GM19463 (cell line): Measurements from ENCODE around the gene CROCC2.
"Not testable (repeated sequence)": the region's sequence is repeated elsewhere in the genome, so short reads cannot be mapped to it uniquely, and the experiment has no call there.

Experiments used
- ATAC-seq: cut with Tn5 transposase; IDR thresholded peaks from one replicate; pipeline ENCODE4 v1.9.1; 2021; ENCODE audit warnings: mild to moderate bottlenecking, moderate library complexity; ENCODE audit not compliant: unreplicated experiment

The CROCC2 gene

DNA sequence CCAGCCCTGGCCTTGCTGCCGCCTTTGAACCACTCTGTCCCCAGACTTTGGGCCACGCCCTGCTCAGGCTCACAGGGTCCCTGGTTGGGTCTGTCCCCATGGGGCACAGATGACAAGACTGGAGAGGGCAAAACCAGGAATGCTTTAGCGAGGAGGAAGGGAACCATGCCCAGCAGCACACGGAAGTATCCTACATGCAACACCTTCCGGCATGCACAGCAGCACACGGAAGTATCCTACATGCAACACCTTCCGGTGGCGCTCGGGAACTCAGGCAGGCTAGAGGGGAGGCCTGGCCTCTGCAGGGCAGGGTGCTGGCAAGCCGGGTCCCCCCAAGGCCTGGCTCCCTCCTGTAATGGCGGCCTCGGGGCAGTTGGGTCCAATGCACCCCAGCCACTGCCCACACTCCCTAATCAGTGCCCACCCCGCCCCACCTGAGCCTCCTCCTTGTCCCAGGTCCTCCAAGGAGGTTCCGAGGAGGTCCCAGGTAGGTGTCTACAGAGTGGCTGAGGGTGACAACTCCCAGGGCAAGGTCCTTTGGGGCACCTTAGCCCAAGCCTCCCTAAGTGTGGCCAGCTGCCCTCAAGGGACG lies 58.7 kb downstream of the CROCC2 start:
- ATAC-seq, result no peak

DNA sequence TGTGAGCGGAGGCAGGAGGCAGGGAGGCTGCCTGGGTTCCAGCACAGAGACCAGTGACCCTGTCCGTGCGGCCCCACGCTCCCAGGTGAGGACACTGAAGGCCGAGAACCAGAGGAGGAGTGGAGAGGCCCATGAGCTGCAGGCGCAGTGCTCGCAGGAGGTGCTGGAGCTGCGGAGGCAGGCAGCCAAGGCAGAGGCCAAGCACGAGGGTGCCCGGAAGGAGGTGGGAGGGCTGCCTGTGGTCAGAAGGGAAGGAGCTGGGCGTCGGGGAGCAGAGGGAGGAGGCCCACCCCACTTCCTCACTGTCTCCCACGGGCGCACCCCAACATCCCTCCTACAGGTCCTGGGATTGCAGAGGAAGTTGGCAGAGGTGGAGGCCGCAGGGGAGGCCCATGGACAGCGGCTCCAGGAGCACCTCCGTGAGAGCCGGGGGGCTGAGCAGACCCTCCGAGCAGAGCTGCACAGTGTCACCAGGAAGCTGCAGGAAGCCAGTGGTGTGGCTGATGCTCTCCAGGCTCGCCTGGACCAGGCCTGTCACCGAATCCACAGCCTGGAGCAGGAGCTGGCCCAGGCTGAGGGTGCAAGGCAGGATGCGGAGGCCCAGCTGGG lies 59.3 kb downstream of the CROCC2 start:
- ATAC-seq, result no peak

- ATAC-seq, result no peak
Observed at GRCh38 chr2:240965905-240966456, 59.8 kb downstream of the CROCC2 start.

DNA sequence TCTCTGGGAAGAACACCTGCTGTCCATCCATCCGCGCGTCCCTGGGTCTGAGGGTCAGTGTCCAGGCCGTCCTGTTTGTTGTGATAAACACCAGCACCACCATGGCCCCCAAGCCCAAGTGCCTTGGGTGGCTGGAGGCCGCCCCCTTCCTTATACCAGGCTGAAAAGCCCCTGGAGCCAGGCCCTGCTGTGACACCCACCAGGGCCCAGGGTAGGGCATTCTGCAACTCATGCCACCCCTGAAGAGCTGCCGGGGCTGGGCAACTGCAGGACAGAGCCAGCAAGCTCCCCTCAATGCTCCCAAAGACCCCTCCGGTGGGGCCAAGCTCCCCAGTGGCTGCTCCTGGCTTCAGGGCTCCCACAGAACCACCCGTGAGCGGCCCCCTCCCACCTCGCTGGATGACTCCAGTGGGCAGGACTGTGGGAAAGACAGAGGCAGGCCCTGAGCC lies 60.3 kb downstream of the CROCC2 start:
- ATAC-seq, result no peak

DNA sequence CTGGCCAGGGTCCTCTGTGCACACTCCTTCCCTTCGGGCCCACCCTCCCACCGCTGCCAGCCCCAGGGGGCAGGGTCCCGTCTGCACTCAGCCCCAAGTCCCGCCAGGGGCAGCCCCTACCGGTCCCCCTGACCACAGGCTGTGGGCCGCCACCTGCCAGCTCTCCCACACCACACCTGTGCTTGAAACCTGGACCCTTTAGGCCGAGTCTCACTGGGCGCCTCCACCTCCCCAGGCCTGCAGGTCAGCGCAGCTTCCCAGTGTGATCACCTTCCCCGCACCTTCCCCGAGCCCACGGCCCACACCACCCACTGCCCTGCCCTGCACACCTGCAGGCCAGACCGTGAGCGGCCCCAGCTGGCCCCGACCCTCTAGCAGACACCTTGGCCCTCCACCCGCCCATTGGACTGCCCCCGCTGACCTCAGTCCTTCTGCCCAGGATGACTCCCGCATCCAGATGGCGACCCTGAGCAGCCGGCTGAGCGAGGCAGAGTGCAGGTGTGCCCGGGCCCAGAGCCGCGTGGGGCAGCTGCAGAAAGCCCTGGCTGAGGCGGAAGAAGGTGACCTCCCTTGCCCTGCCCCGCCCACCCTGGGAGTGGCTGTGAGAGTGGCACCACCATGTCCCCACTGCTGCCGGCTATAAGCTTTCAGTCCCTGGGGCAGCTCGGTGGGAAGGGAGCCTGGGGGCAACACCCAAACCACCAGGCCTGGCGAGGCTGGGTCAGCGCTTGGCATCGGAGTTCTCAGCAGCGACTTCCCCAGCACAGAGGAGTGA lies 61.0 kb downstream of the CROCC2 start:
- no peak for ATAC-seq

- no peak for ATAC-seq
Observed at GRCh38 chr2:240967681-240968621, 61.8 kb downstream of the CROCC2 start.

DNA sequence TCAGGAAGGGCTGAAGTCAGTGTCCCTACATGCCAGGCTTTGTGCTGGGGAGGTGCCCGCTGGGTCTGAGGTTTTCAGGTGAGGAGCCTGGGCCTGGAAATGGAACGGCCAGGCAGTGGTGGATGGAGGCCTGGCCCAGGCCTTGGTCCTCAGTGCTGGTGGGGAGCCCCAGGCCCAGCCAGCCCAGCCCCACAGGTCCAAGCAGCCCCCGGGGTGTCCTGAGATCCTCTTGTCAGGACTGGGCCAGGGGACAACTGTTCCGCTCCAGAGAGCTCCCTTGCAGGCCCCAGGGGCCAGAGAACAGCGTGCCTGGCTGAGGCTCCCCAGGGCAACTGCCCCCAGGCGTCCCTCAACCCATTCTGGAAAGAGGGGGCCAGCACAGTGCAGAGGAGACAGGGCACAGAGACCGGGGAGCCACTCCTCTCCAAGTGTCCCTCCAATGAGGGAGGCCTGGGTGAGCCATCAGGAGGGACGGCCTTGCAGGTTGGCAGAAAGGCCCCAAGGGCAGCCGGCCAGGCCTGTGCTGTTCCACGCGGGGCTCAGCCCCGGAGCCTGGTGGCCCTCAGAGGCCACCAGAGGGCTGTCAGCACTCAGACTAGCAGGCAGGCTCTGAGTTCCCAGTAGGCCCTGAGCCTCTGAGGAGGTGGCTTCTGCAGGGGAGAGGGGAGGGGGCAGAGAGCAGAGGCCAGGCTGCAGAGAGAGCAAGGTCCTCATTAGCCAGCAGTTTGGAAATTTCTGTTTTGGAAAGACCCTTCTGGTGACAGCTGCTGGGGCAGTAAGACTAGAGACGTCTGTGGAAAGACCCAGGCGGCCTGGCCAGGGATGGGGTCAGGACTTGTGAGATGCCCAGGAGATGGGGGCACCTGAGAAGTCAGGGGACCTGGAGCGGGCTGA lies 62.8 kb downstream of the CROCC2 start:
- no peak for ATAC-seq

DNA sequence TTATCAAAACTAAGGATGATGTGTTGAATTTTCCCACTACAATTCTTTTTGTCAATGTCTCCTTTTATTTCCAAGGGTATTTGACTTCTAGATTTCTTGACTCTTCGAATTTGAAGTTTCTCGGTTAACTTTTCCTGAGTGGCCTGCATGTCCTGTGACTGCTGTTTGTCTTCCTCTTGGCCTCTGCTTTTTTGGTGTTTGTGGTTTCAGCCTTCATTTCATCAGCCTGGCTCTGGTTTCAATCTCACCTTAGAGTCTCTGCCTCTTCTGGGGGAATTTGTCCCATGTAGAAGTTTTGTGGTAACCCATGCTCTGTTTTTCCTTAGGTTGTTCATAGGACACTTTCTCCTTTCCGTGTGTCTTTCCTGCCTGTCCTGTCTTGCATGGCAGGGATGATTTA lies 64.0 kb downstream of the CROCC2 start:
- ATAC-seq, result no peak

DNA sequence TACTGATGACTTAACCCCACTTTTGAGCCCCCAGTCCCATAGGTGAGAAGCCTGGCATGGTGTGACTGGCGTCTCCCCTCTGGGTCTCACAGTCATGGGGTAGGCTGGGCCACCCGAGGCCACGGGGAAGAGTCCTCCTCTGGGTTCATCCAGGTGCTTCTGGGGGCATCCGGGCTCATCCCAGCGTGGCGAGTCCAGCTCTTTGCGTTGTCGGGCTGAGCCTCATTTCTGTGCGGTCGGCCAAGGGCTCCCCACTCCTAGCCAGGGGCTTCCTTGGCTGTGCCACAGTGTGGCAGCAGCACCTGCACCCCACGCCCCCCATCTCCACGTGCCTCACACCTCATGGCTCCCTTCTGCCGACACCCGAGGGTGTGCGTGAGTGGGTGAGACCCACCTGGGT lies 64.7 kb downstream of the CROCC2 start:
- ATAC-seq, result no peak

GRCh38 chr2:240972201-240972600 lies 66.1 kb downstream of the CROCC2 start:
- ATAC-seq, result no peak

DNA sequence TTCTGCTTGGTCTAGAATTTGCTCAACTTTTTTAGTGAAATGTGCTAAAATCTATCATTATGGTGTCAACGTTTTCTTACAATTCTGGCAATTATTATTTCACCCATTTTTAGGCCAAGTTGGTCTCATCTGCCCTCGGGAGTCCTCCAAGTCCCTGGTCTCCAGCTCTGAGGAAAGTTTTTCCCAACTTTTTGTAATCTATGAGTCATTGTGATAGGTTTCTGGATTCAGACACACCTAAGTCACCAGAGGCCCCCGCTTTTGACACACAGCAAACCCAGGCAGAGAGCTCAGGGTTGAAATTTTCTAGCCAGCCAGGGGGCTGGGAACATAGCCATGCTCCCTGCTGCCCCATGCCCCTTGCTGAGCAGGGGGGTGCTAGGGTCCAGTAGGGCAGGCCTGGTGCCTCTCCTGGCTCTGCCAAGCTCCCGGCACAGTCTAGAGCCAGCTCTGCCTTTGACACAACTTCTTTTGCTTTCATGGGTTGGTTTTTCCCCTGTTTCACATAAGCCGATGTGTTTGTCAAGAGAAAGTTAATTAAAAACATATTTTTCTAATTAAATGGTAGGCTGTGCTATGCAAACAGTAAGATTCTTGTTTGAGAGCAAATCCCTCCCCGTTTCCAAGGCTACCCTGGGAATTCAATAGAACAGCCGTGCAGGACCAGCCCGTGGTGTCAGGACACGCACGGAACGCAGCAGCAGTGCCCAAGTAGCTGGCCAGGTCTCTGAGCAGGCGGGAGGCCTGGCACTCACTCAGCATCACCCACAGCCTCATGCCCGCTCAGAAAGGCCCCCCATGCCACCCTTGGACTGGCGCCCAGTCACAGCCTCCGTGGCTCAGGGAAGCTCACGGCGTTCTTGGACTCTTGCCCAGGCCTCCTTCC lies 66.7 kb downstream of the CROCC2 start:
- no peak for ATAC-seq

- ATAC-seq, result no peak
Observed at GRCh38 chr2:240974771-240975572, 68.8 kb downstream of the CROCC2 start.

GRCh38 chr2:240975903-240976302 lies 69.8 kb downstream of the CROCC2 start:
- not testable (repeated sequence) for ATAC-seq

GRCh38 chr2:240981280-240981679 lies 75.1 kb downstream of the CROCC2 start:
- ATAC-seq, result no peak

- ATAC-seq, result no peak
Observed at GRCh38 chr2:240981871-240982800, 76.0 kb downstream of the CROCC2 start.

DNA sequence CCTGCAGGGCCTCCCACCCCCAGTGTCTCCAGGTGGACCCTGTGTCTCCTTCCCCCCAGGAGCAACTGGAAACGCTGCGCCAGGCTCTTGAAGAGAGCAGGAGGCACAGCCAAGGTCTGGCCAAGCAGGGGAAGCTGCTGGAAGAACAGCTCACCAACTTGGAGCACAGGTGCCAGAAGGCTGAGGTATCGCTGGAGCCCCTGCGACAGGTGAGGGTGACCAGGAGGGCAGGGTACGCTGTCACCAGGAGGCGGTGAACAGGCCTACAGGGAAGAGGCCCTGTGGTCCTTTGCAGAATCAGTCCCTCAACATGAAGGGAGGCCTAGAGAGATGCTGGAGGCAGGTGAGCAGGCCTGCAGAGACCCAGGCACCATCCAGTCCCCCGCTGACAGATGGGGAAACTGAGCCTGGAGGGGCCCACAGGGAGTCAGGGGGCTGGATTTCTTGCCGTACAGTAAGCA lies 76.7 kb downstream of the CROCC2 start:
- ATAC-seq, result no peak
